Cardiac muscle cell (in vitro differentiated cells and primary cell): ENCODE results near the gene SUMO4. TPM values are rescaled to one million over a fixed set of nuclear protein-coding genes. Genes with fewer than 3 reads are reported as not detected.

Experiments
- DNase-seq, 2 donors: peaks; one replicate each; pipeline versions ENCODE4 v3.0.0 to v3.0.0-alpha.2; 2010 to 2017; ENCODE audit warnings: low read depth in 1 of 2, low spot score in 1 of 2
- H3K27ac ChIP-seq: fragments of 200-600 bp; sonication (generic); 2 replicates; pipeline ENCODE4 v1.5.1; 2016
- H3K27me3 ChIP-seq: fragments of 200-600 bp; sonication (generic); 2 replicates; pipeline ENCODE4 v1.6.0; 2016; ENCODE audit warnings: control low read depth
- H3K36me3 ChIP-seq: fragments of 200-600 bp; sonication (generic); 2 replicates; pipeline ENCODE4 v1.5.1; 2016; ENCODE audit warnings: control low read depth
- H3K4me1 ChIP-seq: fragments of 200-600 bp; sonication (generic); 2 replicates; pipeline ENCODE4 v1.8.1; 2017; ENCODE audit warnings: low read depth, mild to moderate bottlenecking, mixed run types
- H3K4me3 ChIP-seq: fragments of 200-600 bp; sonication (generic); 2 replicates; pipeline ENCODE4 v1.5.1; 2016; ENCODE audit warnings: mild to moderate bottlenecking
- H3K9me3 ChIP-seq: fragments of 200-600 bp; sonication (generic); 2 replicates; pipeline ENCODE4 v1.5.1; 2017; ENCODE audit warnings: low read depth, mild to moderate bottlenecking, control low read depth
- CTCF ChIP-seq: IDR thresholded peaks from 2 replicates; pipeline ENCODE4 v1.5.1; 2012; ENCODE audit warnings: low read depth, mild to moderate bottlenecking, low read length
- polyA plus RNA-seq: library from polyadenylated mRNA; unstranded; fragments of >200 nt; fragmentation: Nextera tagmentation; extraction: Ambion mirVana; gene quantifications from 2 replicates; pipeline ENCODE4 v1.2.1, GENCODE V29; 2016
- total RNA-seq: library from RNA; depleted of rRNA; stranded (reverse); fragments of >200 nt; gene quantifications from 2 replicates; pipeline ENCODE4 v1.2.3, GENCODE V29; 2016

Gene SUMO4
- total and polyA plus RNA-seq, 2 experiments from 2014 or later: 0.72 to 3.3 TPM

- H3K4me1 ChIP-seq: no peaks in the 10 kb centered on the region
- H3K4me3 ChIP-seq: no peak overlapping the region
- DNase-seq: no peak
- H3K36me3 ChIP-seq: peaks cover 50% of the 10 kb centered on the region
- no peak for TF ChIP-seq CTCF
- no peaks in the 10 kb centered on the region for H3K27me3 ChIP-seq
- H3K9me3 ChIP-seq: no peaks in the 10 kb centered on the region
- H3K27ac ChIP-seq: no peak overlapping the region
These were observed 20.1 kb upstream of the SUMO4 start for GRCh38 chr6:149379977-149380376.

- no peak for DNase-seq
- Histone ChIP-seq H3K27ac (no peak overlapping the region), H3K4me1 (no peaks in the 10 kb centered on the region), H3K4me3 (no peak overlapping the region), H3K36me3 (peaks cover 50% of the 10 kb centered on the region), H3K27me3 (no peaks in the 10 kb centered on the region), H3K9me3 (no peaks in the 10 kb centered on the region)
- TF ChIP-seq CTCF: no peak
These were observed 19.5 kb upstream of the SUMO4 start for GRCh38 chr6:149380523-149380922.

- no peak overlapping the region for H3K4me3 ChIP-seq
- peaks cover 43% of the 10 kb centered on the region for H3K36me3 ChIP-seq
- no peaks in the 10 kb centered on the region for H3K4me1 ChIP-seq
- no peaks in the 10 kb centered on the region for H3K27me3 ChIP-seq
- peak overlapping the region; percentile 21 for H3K27ac ChIP-seq
- no peak for TF ChIP-seq CTCF
- no peak for DNase-seq
- H3K9me3 ChIP-seq: no peaks in the 10 kb centered on the region
These were observed 16.7 kb upstream of the SUMO4 start for GRCh38 chr6:149383371-149383770.

GRCh38 chr6:149384464-149384863 is 15.6 kb upstream of the SUMO4 start:
- H3K4me1 ChIP-seq: no peaks in the 10 kb centered on the region
- H3K27me3 ChIP-seq: no peaks in the 10 kb centered on the region
- H3K27ac ChIP-seq: no peak overlapping the region
- no peak overlapping the region for H3K4me3 ChIP-seq
- no peak for TF ChIP-seq CTCF
- DNase-seq: no peak
- H3K36me3 ChIP-seq: peaks cover 32% of the 10 kb centered on the region
- no peaks in the 10 kb centered on the region for H3K9me3 ChIP-seq

- peaks cover 17% of the 10 kb centered on the region for H3K36me3 ChIP-seq
- DNase-seq: no peak
- no peak overlapping the region for H3K4me3 ChIP-seq
- no peak for TF ChIP-seq CTCF
- H3K27me3 ChIP-seq: no peaks in the 10 kb centered on the region
- H3K27ac ChIP-seq: no peak overlapping the region
- H3K4me1 ChIP-seq: no peaks in the 10 kb centered on the region
- H3K9me3 ChIP-seq: no peaks in the 10 kb centered on the region
These were observed 13.9 kb upstream of the SUMO4 start for GRCh38 chr6:149385998-149386646.
